ENCODE measurements around the gene SLC12A2.

- TF ChIP-seq, protein P1, sequence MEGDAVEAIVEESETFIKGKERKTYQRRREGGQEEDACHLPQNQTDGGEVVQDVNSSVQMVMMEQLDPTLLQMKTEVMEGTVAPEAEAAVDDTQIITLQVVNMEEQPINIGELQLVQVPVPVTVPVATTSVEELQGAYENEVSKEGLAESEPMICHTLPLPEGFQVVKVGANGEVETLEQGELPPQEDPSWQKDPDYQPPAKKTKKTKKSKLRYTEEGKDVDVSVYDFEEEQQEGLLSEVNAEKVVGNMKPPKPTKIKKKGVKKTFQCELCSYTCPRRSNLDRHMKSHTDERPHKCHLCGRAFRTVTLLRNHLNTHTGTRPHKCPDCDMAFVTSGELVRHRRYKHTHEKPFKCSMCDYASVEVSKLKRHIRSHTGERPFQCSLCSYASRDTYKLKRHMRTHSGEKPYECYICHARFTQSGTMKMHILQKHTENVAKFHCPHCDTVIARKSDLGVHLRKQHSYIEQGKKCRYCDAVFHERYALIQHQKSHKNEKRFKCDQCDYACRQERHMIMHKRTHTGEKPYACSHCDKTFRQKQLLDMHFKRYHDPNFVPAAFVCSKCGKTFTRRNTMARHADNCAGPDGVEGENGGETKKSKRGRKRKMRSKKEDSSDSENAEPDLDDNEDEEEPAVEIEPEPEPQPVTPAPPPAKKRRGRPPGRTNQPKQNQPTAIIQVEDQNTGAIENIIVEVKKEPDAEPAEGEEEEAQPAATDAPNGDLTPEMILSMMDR (IDR thresholded peaks at IDR 0.05): no peak
- TF ChIP-seq POLR2AphosphoS5 (IDR thresholded peaks at IDR 0.05; ENCODE audit: low read depth, low read length): no peak
- no peak for TF ChIP-seq SIN3A (IDR thresholded peaks at IDR 0.05; ENCODE audit: borderline replicate concordance, insufficient read depth, low read depth, low read length)
These were observed 38.1 kb downstream of the SLC12A2 start for GRCh38 chr5:128121651-128122050.

Measured in Panc1 (cell line).